HL-60 (cell line): ENCODE results near the gene MCUB.

Experiments used
- DNase-seq, 2 experiments: peaks; one replicate each; pipeline ENCODE4 v3.0.0-alpha.2; 2010 to 2020; ENCODE audit warnings: low read depth in 1 of 2, low spot score in 1 of 2
- H3K27ac ChIP-seq: fragments of 250-450 bp; sonication (Bioruptor Pico); replicated peaks from 2 replicates; pipeline ENCODE4 v1.5.1; 2020; ENCODE audit warnings: mild to moderate bottlenecking, moderate library complexity
- H3K27me3 ChIP-seq: fragments of 250-450 bp; sonication (Bioruptor Pico); 2 replicates; pipeline ENCODE4 v1.5.1; 2021; ENCODE audit warnings: mild to moderate bottlenecking, moderate library complexity; ENCODE audit not compliant: insufficient read depth, poor library complexity, severe bottlenecking
- H3K4me3 ChIP-seq: replicated peaks from 2 replicates; pipeline ENCODE4 v1.5.1; 2011; ENCODE audit warnings: mild to moderate bottlenecking, control low read depth, low read length; ENCODE audit not compliant: insufficient read depth
- GABPA ChIP-seq: IDR thresholded peaks from 2 replicates; pipeline ENCODE4 v1.6.1; 2012; ENCODE audit warnings: low read depth
- POLR2AphosphoS5 ChIP-seq: IDR thresholded peaks from 2 replicates; pipeline ENCODE4 v1.6.1; 2012; ENCODE audit warnings: low read depth
- SPI1 ChIP-seq: IDR thresholded peaks from 2 replicates; pipeline ENCODE4 v1.6.1; 2012; ENCODE audit warnings: low read depth, mild to moderate bottlenecking, borderline replicate concordance
- TF ChIP-seq, protein P1 (sequence below): IDR thresholded peaks from 2 replicates; pipeline ENCODE4 v1.6.1; 2012; ENCODE audit warnings: low read depth; ENCODE audit not compliant: insufficient replicate concordance
- TF ChIP-seq, protein P2 (sequence below): IDR thresholded peaks from one replicate; pipeline ENCODE4 v1.5.1; 2011; ENCODE audit warnings: low read length, control low read depth, inconsistent platforms; ENCODE audit not compliant: insufficient read depth

MCUB gene

DNA sequence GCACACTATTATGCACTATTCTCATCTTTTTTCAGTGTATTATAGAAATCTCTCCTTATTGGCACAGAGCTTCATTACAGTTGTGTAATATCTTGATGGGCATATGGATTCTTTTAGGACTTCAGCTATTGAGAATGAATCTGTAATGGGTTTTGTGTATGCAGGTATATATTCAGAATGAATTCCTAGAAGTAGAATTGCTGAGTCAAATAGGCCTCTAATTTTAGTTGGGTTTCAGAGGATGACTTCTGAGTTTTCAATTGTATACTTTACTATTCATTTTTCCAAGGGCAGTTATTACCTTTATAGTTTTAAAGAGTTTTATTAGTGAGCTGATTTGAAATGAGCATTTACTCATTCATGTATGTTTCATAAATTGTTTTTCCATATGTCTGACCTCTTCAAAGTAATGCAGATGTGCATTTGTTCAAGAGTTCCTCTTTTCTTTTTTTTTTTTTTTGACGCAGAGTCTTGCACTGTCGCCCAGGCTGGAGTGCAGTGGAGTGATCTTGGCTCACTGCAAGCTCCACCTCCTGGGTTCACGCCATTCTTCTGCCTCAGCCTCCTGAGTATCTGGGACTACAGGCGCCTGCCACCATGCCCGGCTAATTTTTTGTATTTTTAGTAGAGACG, 123.7 kb downstream of the MCUB start:
- Histone ChIP-seq H3K4me3 (no peak overlapping the region), H3K27ac (no peak overlapping the region), H3K27me3 (no peaks in the 10 kb centered on the region)
- peak; percentile 81 for TF ChIP-seq SPI1
- TF ChIP-seq, protein P1, sequence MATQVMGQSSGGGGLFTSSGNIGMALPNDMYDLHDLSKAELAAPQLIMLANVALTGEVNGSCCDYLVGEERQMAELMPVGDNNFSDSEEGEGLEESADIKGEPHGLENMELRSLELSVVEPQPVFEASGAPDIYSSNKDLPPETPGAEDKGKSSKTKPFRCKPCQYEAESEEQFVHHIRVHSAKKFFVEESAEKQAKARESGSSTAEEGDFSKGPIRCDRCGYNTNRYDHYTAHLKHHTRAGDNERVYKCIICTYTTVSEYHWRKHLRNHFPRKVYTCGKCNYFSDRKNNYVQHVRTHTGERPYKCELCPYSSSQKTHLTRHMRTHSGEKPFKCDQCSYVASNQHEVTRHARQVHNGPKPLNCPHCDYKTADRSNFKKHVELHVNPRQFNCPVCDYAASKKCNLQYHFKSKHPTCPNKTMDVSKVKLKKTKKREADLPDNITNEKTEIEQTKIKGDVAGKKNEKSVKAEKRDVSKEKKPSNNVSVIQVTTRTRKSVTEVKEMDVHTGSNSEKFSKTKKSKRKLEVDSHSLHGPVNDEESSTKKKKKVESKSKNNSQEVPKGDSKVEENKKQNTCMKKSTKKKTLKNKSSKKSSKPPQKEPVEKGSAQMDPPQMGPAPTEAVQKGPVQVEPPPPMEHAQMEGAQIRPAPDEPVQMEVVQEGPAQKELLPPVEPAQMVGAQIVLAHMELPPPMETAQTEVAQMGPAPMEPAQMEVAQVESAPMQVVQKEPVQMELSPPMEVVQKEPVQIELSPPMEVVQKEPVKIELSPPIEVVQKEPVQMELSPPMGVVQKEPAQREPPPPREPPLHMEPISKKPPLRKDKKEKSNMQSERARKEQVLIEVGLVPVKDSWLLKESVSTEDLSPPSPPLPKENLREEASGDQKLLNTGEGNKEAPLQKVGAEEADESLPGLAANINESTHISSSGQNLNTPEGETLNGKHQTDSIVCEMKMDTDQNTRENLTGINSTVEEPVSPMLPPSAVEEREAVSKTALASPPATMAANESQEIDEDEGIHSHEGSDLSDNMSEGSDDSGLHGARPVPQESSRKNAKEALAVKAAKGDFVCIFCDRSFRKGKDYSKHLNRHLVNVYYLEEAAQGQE: no peak
- no peak for DNase-seq

- H3K4me3 ChIP-seq: no peak overlapping the region
- no peaks in the 10 kb centered on the region for H3K27me3 ChIP-seq
- DNase-seq: no peak
- TF ChIP-seq GABPA: no peak
- TF ChIP-seq, protein P1: no peak
- TF ChIP-seq, protein P2, sequence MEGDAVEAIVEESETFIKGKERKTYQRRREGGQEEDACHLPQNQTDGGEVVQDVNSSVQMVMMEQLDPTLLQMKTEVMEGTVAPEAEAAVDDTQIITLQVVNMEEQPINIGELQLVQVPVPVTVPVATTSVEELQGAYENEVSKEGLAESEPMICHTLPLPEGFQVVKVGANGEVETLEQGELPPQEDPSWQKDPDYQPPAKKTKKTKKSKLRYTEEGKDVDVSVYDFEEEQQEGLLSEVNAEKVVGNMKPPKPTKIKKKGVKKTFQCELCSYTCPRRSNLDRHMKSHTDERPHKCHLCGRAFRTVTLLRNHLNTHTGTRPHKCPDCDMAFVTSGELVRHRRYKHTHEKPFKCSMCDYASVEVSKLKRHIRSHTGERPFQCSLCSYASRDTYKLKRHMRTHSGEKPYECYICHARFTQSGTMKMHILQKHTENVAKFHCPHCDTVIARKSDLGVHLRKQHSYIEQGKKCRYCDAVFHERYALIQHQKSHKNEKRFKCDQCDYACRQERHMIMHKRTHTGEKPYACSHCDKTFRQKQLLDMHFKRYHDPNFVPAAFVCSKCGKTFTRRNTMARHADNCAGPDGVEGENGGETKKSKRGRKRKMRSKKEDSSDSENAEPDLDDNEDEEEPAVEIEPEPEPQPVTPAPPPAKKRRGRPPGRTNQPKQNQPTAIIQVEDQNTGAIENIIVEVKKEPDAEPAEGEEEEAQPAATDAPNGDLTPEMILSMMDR: no peak
- no peak for TF ChIP-seq POLR2AphosphoS5
- no peak for TF ChIP-seq SPI1
- H3K27ac ChIP-seq: no peak overlapping the region
Observed at GRCh38 chr4:109684727-109685126, 124.7 kb downstream of the MCUB start.

DNA sequence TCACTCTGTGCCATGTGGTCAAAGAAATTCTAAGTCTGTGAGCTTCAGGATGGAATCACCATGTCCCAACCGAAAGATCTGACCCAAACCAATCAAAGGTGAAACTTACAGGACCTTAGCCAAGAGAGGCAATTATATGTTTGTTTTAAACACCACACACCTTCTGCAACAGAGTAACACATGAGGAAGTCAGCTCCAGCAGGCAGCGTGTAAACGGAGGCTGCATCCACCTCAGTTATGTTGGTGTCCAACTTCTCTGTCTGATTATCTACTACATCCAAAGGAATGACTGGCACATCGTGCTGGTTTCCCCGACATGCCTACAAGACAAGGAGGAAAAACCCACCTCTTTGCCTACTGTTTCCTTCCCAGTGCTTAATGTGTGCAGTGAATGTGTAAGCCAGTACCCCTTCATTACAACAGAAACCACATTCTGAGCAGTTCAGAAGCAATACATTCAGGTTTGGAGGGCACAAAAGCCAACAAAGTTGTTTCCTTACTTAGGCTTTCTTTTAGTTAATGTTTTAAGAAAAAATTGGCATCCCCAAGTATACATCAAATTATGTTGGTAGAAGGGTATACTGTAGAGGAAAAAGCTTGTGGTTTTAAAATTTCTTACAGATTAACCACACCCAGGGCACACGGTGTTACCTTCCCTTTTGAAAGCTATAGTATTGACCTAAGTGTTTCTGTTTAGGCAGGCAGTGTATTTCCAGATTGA, 130.8 kb downstream of the MCUB start:
- no peak overlapping the region for H3K27ac ChIP-seq
- no peak for DNase-seq
- no peaks in the 10 kb centered on the region for H3K27me3 ChIP-seq
- no peak overlapping the region for H3K4me3 ChIP-seq
- TF ChIP-seq POLR2AphosphoS5 (no peak), GABPA (no peak), SPI1 (no peak)
- TF ChIP-seq, protein P2: no peak
- TF ChIP-seq, protein P1: no peak
